Measurements from ENCODE around the gene FUT9.

FUT9 gene

GRCh38 chr6:96142142-96142541 lies 126.4 kb downstream of the FUT9 start:
- H3K36me3 ChIP-seq (replicated peaks in 1 of 2; ENCODE audit: control insufficient read depth in 2 of 2, insufficient read depth in 2 of 2, low read length in 2 of 2): no peaks in the 10 kb centered on the region
- H3K18ac ChIP-seq (ENCODE audit: low read length): no peak overlapping the region
- no peak overlapping the region for H2AK5ac ChIP-seq (ENCODE audit: low read depth, low read length)
- H3K23ac ChIP-seq (ENCODE audit: low read depth, low read length, poor library complexity): no peak overlapping the region
- no peak overlapping the region for H4K91ac ChIP-seq (ENCODE audit: low read depth, low read length, poor library complexity)
- no peak overlapping the region for H2BK12ac ChIP-seq (ENCODE audit: low read length)
- H3K4me3 ChIP-seq (ENCODE audit: low read length in 2 of 2): no peak overlapping the region
- H3K9me3 ChIP-seq (replicated peaks in 1 of 2; ENCODE audit: control insufficient read depth in 2 of 2, insufficient read depth in 1 of 2, low read depth in 1 of 2, low read length in 2 of 2): peaks cover 0 to 4% of the 10 kb centered on the region in 2 donors
- H3K4ac ChIP-seq (ENCODE audit: low read length): no peak overlapping the region
- WGBS, 2 donors (ENCODE audit: extremely low coverage in 2 of 2, insufficient read length in 2 of 2, insufficient replicate concordance in 1 of 2): no CpG with 5 or more reads among the region's 2 CpGs
- H2BK15ac ChIP-seq (ENCODE audit: low read length): no peak overlapping the region
- no peak overlapping the region for H2BK5ac ChIP-seq (ENCODE audit: low read length)
- H3K14ac ChIP-seq (ENCODE audit: low read length): no peak overlapping the region
- no peak overlapping the region for H3K4me2 ChIP-seq (ENCODE audit: insufficient read depth, low read length, poor library complexity, severe bottlenecking)
- no peak for DNase-seq (ENCODE audit: low spot score)
- H3K4me1 ChIP-seq (ENCODE audit: control insufficient read depth in 2 of 2, insufficient read depth in 1 of 2, low read depth in 1 of 2, low read length in 2 of 2): no peaks in the 10 kb centered on the region
- no peak overlapping the region for H3K9ac ChIP-seq (ENCODE audit: low read depth, low read length, poor library complexity)
- no peak overlapping the region for H2BK120ac ChIP-seq (ENCODE audit: low read depth, low read length)
- H4K8ac ChIP-seq (ENCODE audit: low read depth, low read length): no peak overlapping the region
- no peaks in the 10 kb centered on the region for H3K79me1 ChIP-seq (ENCODE audit: low read depth, low read length)
- H3K27me3 ChIP-seq (ENCODE audit: control insufficient read depth in 3 of 3, insufficient read depth in 3 of 3, low read depth in 1 of 3, low read length in 3 of 3): no peaks in the 10 kb centered on the region
- H3K27ac ChIP-seq (replicated peaks; ENCODE audit: low read length): no peak overlapping the region
- no peak overlapping the region for H2AFZ ChIP-seq (ENCODE audit: low read length)

GRCh38 chr6:96150431-96150830 lies 134.7 kb downstream of the FUT9 start:
- H3K4me3 ChIP-seq (ENCODE audit: low read length in 2 of 2): no peak overlapping the region
- DNase-seq (ENCODE audit: low spot score): no peak
- H2AFZ ChIP-seq (ENCODE audit: low read length): no peak overlapping the region

GRCh38 chr6:96151707-96152106 lies 135.9 kb downstream of the FUT9 start:
- no peak overlapping the region for H3K18ac ChIP-seq (ENCODE audit: low read length)
- no peak overlapping the region for H3K14ac ChIP-seq (ENCODE audit: low read length)
- H3K4me1 ChIP-seq (ENCODE audit: control insufficient read depth in 2 of 2, insufficient read depth in 1 of 2, low read depth in 1 of 2, low read length in 2 of 2): no peaks in the 10 kb centered on the region
- no peak overlapping the region for H3K23ac ChIP-seq (ENCODE audit: low read depth, low read length, poor library complexity)
- no peak overlapping the region for H3K4me3 ChIP-seq (ENCODE audit: low read length in 2 of 2)
- no peaks in the 10 kb centered on the region for H3K36me3 ChIP-seq (replicated peaks in 1 of 2; ENCODE audit: control insufficient read depth in 2 of 2, insufficient read depth in 2 of 2, low read length in 2 of 2)
- H3K79me1 ChIP-seq (ENCODE audit: low read depth, low read length): no peaks in the 10 kb centered on the region
- no peak overlapping the region for H3K4ac ChIP-seq (ENCODE audit: low read length)
- no peak overlapping the region for H3K27ac ChIP-seq (replicated peaks; ENCODE audit: low read length)
- no peak overlapping the region for H2BK12ac ChIP-seq (ENCODE audit: low read length)
- H3K9me3 ChIP-seq (replicated peaks in 1 of 2; ENCODE audit: control insufficient read depth in 2 of 2, insufficient read depth in 1 of 2, low read depth in 1 of 2, low read length in 2 of 2): no peaks in the 10 kb centered on the region
- no peak overlapping the region for H2BK120ac ChIP-seq (ENCODE audit: low read depth, low read length)
- H4K91ac ChIP-seq (ENCODE audit: low read depth, low read length, poor library complexity): no peak overlapping the region
- no peak overlapping the region for H2BK15ac ChIP-seq (ENCODE audit: low read length)
- no peak overlapping the region for H3K4me2 ChIP-seq (ENCODE audit: insufficient read depth, low read length, poor library complexity, severe bottlenecking)
- no peak overlapping the region for H3K9ac ChIP-seq (ENCODE audit: low read depth, low read length, poor library complexity)
- H2AK5ac ChIP-seq (ENCODE audit: low read depth, low read length): no peak overlapping the region
- no peak overlapping the region for H2AFZ ChIP-seq (ENCODE audit: low read length)
- no peak overlapping the region for H4K8ac ChIP-seq (ENCODE audit: low read depth, low read length)
- WGBS, 2 donors (ENCODE audit: extremely low coverage in 2 of 2, insufficient read length in 2 of 2, insufficient replicate concordance in 1 of 2): no CpG with 5 or more reads among the region's 3 CpGs
- DNase-seq (ENCODE audit: low spot score): no peak
- H3K27me3 ChIP-seq (ENCODE audit: control insufficient read depth in 3 of 3, insufficient read depth in 3 of 3, low read depth in 1 of 3, low read length in 3 of 3): no peaks in the 10 kb centered on the region
- no peak overlapping the region for H2BK5ac ChIP-seq (ENCODE audit: low read length)

More at GRCh38 chr6:96150431-96150830, 134.7 kb downstream of the FUT9 start:
- Histone ChIP-seq H3K27ac (replicated peaks; ENCODE audit: low read length) (no peak overlapping the region), H2BK120ac (ENCODE audit: low read depth, low read length) (no peak overlapping the region), H3K18ac (ENCODE audit: low read length) (no peak overlapping the region), H4K8ac (ENCODE audit: low read depth, low read length) (no peak overlapping the region), H2BK5ac (ENCODE audit: low read length) (no peak overlapping the region), H3K79me1 (ENCODE audit: low read depth, low read length) (no peaks in the 10 kb centered on the region), H2BK15ac (ENCODE audit: low read length) (no peak overlapping the region), H3K23ac (ENCODE audit: low read depth, low read length, poor library complexity) (no peak overlapping the region), H3K14ac (ENCODE audit: low read length) (no peak overlapping the region), H3K4ac (ENCODE audit: low read length) (no peak overlapping the region), H2BK12ac (ENCODE audit: low read length) (no peak overlapping the region), H3K9me3 (replicated peaks in 1 of 2; ENCODE audit: control insufficient read depth in 2 of 2, insufficient read depth in 1 of 2, low read depth in 1 of 2, low read length in 2 of 2) (no peaks in the 10 kb centered on the region), H3K36me3 (replicated peaks in 1 of 2; ENCODE audit: control insufficient read depth in 2 of 2, insufficient read depth in 2 of 2, low read length in 2 of 2) (no peaks in the 10 kb centered on the region), H4K91ac (ENCODE audit: low read depth, low read length, poor library complexity) (no peak overlapping the region), H3K9ac (ENCODE audit: low read depth, low read length, poor library complexity) (no peak overlapping the region), H3K27me3 (ENCODE audit: control insufficient read depth in 3 of 3, insufficient read depth in 3 of 3, low read depth in 1 of 3, low read length in 3 of 3) (no peaks in the 10 kb centered on the region), H3K4me2 (ENCODE audit: insufficient read depth, low read length, poor library complexity, severe bottlenecking) (no peak overlapping the region), H3K4me1 (ENCODE audit: control insufficient read depth in 2 of 2, insufficient read depth in 1 of 2, low read depth in 1 of 2, low read length in 2 of 2) (no peaks in the 10 kb centered on the region), H2AK5ac (ENCODE audit: low read depth, low read length) (no peak overlapping the region)
- no CpG with 5 or more reads among the region's 2 CpGs for WGBS, 2 donors (ENCODE audit: extremely low coverage in 2 of 2, insufficient read length in 2 of 2, insufficient replicate concordance in 1 of 2)

- no peak for DNase-seq (ENCODE audit: low spot score)
- Histone ChIP-seq H3K4me2 (ENCODE audit: insufficient read depth, low read length, poor library complexity, severe bottlenecking) (no peak overlapping the region), H2AFZ (ENCODE audit: low read length) (no peak overlapping the region), H3K9me3 (replicated peaks in 1 of 2; ENCODE audit: control insufficient read depth in 2 of 2, insufficient read depth in 1 of 2, low read depth in 1 of 2, low read length in 2 of 2) (no peaks in the 10 kb centered on the region), H2BK120ac (ENCODE audit: low read depth, low read length) (no peak overlapping the region), H3K36me3 (replicated peaks in 1 of 2; ENCODE audit: control insufficient read depth in 2 of 2, insufficient read depth in 2 of 2, low read length in 2 of 2) (no peaks in the 10 kb centered on the region), H3K9ac (ENCODE audit: low read depth, low read length, poor library complexity) (no peak overlapping the region), H4K91ac (ENCODE audit: low read depth, low read length, poor library complexity) (no peak overlapping the region), H2BK15ac (ENCODE audit: low read length) (no peak overlapping the region), H3K4me3 (ENCODE audit: low read length in 2 of 2) (no peak overlapping the region), H2AK5ac (ENCODE audit: low read depth, low read length) (no peak overlapping the region), H3K27ac (replicated peaks; ENCODE audit: low read length) (no peak overlapping the region), H3K18ac (ENCODE audit: low read length) (no peak overlapping the region), H2BK5ac (ENCODE audit: low read length) (no peak overlapping the region), H2BK12ac (ENCODE audit: low read length) (no peak overlapping the region), H3K14ac (ENCODE audit: low read length) (no peak overlapping the region), H4K8ac (ENCODE audit: low read depth, low read length) (no peak overlapping the region), H3K4ac (ENCODE audit: low read length) (no peak overlapping the region), H3K4me1 (ENCODE audit: control insufficient read depth in 2 of 2, insufficient read depth in 1 of 2, low read depth in 1 of 2, low read length in 2 of 2) (no peaks in the 10 kb centered on the region), H3K23ac (ENCODE audit: low read depth, low read length, poor library complexity) (no peak overlapping the region), H3K27me3 (ENCODE audit: control insufficient read depth in 3 of 3, insufficient read depth in 3 of 3, low read depth in 1 of 3, low read length in 3 of 3) (no peaks in the 10 kb centered on the region), H3K79me1 (ENCODE audit: low read depth, low read length) (no peaks in the 10 kb centered on the region)
- no CpG with 5 or more reads among the region's 3 CpGs for WGBS, 2 donors (ENCODE audit: extremely low coverage in 2 of 2, insufficient read length in 2 of 2, insufficient replicate concordance in 1 of 2)
Measured at GRCh38 chr6:96152114-96152708, 136.4 kb downstream of the FUT9 start.
